MCF 10A (cell line): Measurements from ENCODE around the gene LILRB5. TPM values are rescaled to one million over a fixed set of nuclear protein-coding genes. Genes with fewer than 3 reads are reported as not detected.
"Not testable (repeated sequence)": the region's sequence is repeated elsewhere in the genome, so short reads cannot be mapped to it uniquely, and the experiment has no call there.

Experiments used
- BruUV-seq: library from RNA; stranded (reverse); fragments of 400-500 nt; replicated peaks from 2 replicates; lab custom pipeline; 2021; lab: Mats Ljungman, UMichigan
- CTCF ChIA-PET: fragments of 300-600 bp; sonication (Branson Sonifier 250); formaldehyde crosslinking; extraction: SDS; loops from one replicate; lab custom pipeline; 2021; ENCODE audit warnings: antibody characterized with exemption, inconsistent platforms; lab: Yijun Ruan, JAX
- POLR2A ChIA-PET: fragments of 300-600, 350-650 bp; sonication (Branson Sonifier 250); formaldehyde crosslinking; extraction: SDS; loops from one replicate; lab custom pipeline; 2020; ENCODE audit warnings: antibody characterized with exemption, inconsistent platforms; lab: Yijun Ruan, JAX
- DNase-seq: peaks from one replicate; pipeline ENCODE4 v3.0.0-alpha.2; 2018; ENCODE audit not compliant: unreplicated experiment
- H3K27ac Mint-ChIP-seq: one replicate; pipeline ENCODE4 v1.8.0; 2022; ENCODE audit warnings: mild to moderate bottlenecking, low read depth, mixed read lengths; ENCODE audit not compliant: unreplicated experiment
- H3K27me3 Mint-ChIP-seq: one replicate; pipeline ENCODE4 v1.8.0; 2022; ENCODE audit warnings: mixed read lengths; ENCODE audit not compliant: insufficient read depth, unreplicated experiment
- H3K36me3 Mint-ChIP-seq: one replicate; pipeline ENCODE4 v1.8.0; 2022; ENCODE audit warnings: mild to moderate bottlenecking, moderate library complexity, mixed read lengths; ENCODE audit not compliant: insufficient read depth, unreplicated experiment
- H3K4me1 Mint-ChIP-seq: one replicate; pipeline ENCODE4 v1.8.0; 2022; ENCODE audit warnings: mixed read lengths; ENCODE audit not compliant: insufficient read depth, unreplicated experiment
- H3K4me3 Mint-ChIP-seq: one replicate; pipeline ENCODE4 v1.8.0; 2022; ENCODE audit warnings: mild to moderate bottlenecking, moderate library complexity, mixed read lengths; ENCODE audit not compliant: unreplicated experiment
- H3K9me3 Mint-ChIP-seq: one replicate; pipeline ENCODE4 v1.8.0; 2022; ENCODE audit warnings: mixed read lengths; ENCODE audit not compliant: unreplicated experiment
- CTCF ChIP-seq: fragments of 200-600 bp; IDR thresholded peaks from one replicate; pipeline ENCODE4 v1.8.0; 2022; ENCODE audit warnings: antibody characterized with exemption, mild to moderate bottlenecking; ENCODE audit not compliant: unreplicated experiment
- intact Hi-C: fragments of 100-400 bp; cut with micrococcal nuclease; formaldehyde crosslinking; loops from 2 replicates; pipeline ENCODE4 v1.14.1; 2022
- total RNA-seq: library from RNA; stranded (reverse); gene quantifications from 2 replicates; pipeline ENCODE4 v1.2.3, GENCODE V29; 2022

LILRB5 gene
- total RNA-seq, 1 experiment from 2014 or later = not detected

GRCh38 chr19:54281007-54281728 is 24.1 kb upstream of the LILRB5 start, which contains the start of gene LILRB2:
TSS of gene LILRB2 (minus strand) at chr19:54281110. CDS start at chr19:54280496, 614 bp downstream.
- no peak for TF ChIP-seq CTCF
- no peak within 1 kb of the TSS for H3K27ac Mint-ChIP-seq
- intact Hi-C loops = no loop called here
- no peak for DNase-seq
- H3K9me3 Mint-ChIP-seq = no peaks in the 10 kb centered on the region
- CTCF ChIA-PET = interaction anchor here (1.3 kb wide), 1 partner anchor 13 kb away, joined by 4 read pairs; no protein-coding TSS in a partner anchor
- POLR2A ChIA-PET = no interaction called here
- H3K27me3 Mint-ChIP-seq = peaks cover 71% of the 10 kb centered on the region
- no TSS peak for BruUV-seq
- H3K4me3 Mint-ChIP-seq = no peak within 1 kb of the TSS
- H3K4me1 Mint-ChIP-seq = no peaks in the 10 kb centered on the region
- H3K36me3 Mint-ChIP-seq = no peaks in the 10 kb centered on the region

- H3K9me3 Mint-ChIP-seq, H3K4me3 Mint-ChIP-seq, intact Hi-C loops, DNase-seq, H3K27ac Mint-ChIP-seq, H3K36me3 Mint-ChIP-seq, BruUV-seq, H3K4me1 Mint-ChIP-seq, POLR2A ChIA-PET: not testable (repeated sequence)
- peaks cover 77% of the 10 kb centered on the region for H3K27me3 Mint-ChIP-seq
- CTCF ChIA-PET = interaction anchor here (0.7 kb wide), 1 partner anchor 14 kb away, joined by 4 read pairs; no protein-coding TSS in a partner anchor
Measured at GRCh38 chr19:54280441-54280840, 23.4 kb upstream of the LILRB5 start.

- CTCF ChIA-PET = interaction anchor here (0.7 kb wide), 1 partner anchor 14 kb away, joined by 4 read pairs; no protein-coding TSS in a partner anchor
- intact Hi-C loops, BruUV-seq, DNase-seq, H3K27ac Mint-ChIP-seq, H3K4me3 Mint-ChIP-seq, H3K9me3 Mint-ChIP-seq, H3K4me1 Mint-ChIP-seq, H3K36me3 Mint-ChIP-seq, POLR2A ChIA-PET: not testable (repeated sequence)
- H3K27me3 Mint-ChIP-seq = peaks cover 77% of the 10 kb centered on the region
Measured at GRCh38 chr19:54280025-54280424, 23.0 kb upstream of the LILRB5 start.

- no peaks in the 10 kb centered on the region for H3K9me3 Mint-ChIP-seq
- CTCF ChIA-PET = interaction anchor here (0.6 to 1.0 kb wide), 4 partner anchors 12 to 111 kb away, joined by 3 to 4 read pairs (median 3); no protein-coding TSS in a partner anchor
- H3K27me3 Mint-ChIP-seq = peaks cover 77% of the 10 kb centered on the region
- no peak overlapping the region for H3K4me3 Mint-ChIP-seq
- POLR2A ChIA-PET = no interaction called here
- no TSS peak for BruUV-seq
- no peaks in the 10 kb centered on the region for H3K4me1 Mint-ChIP-seq
- no peak for TF ChIP-seq CTCF
- no peak overlapping the region for H3K27ac Mint-ChIP-seq
- no peak for DNase-seq
- H3K36me3 Mint-ChIP-seq = no peaks in the 10 kb centered on the region
- intact Hi-C loops = no loop called here
Measured at GRCh38 chr19:54279406-54279962, 22.4 kb upstream of the LILRB5 start.

- BruUV-seq, POLR2A ChIA-PET, H3K9me3 Mint-ChIP-seq, H3K36me3 Mint-ChIP-seq, intact Hi-C loops, DNase-seq, H3K27ac Mint-ChIP-seq, H3K4me1 Mint-ChIP-seq, H3K4me3 Mint-ChIP-seq: not testable (repeated sequence)
- CTCF ChIA-PET = interaction anchor here (1.0 kb wide), 1 partner anchor 14 kb away, joined by 3 read pairs; no protein-coding TSS in a partner anchor
- H3K27me3 Mint-ChIP-seq = peaks cover 77% of the 10 kb centered on the region
Measured at GRCh38 chr19:54278571-54279195, 21.6 kb upstream of the LILRB5 start.

- intact Hi-C loops, POLR2A ChIA-PET, H3K36me3 Mint-ChIP-seq, DNase-seq, H3K4me3 Mint-ChIP-seq, BruUV-seq, H3K9me3 Mint-ChIP-seq, H3K4me1 Mint-ChIP-seq, H3K27ac Mint-ChIP-seq: not testable (repeated sequence)
- CTCF ChIA-PET = interaction anchor here (0.7 to 1.9 kb wide), 2 partner anchors 12 to 610 kb away, joined by 3 to 7 read pairs; no protein-coding TSS in a partner anchor
- peaks cover 77% of the 10 kb centered on the region for H3K27me3 Mint-ChIP-seq
Measured at GRCh38 chr19:54278056-54278455, 21.0 kb upstream of the LILRB5 start.

- CTCF ChIA-PET = interaction anchor here (0.7 to 1.9 kb wide), 2 partner anchors 11 to 610 kb away, joined by 3 to 7 read pairs; no protein-coding TSS in a partner anchor
- POLR2A ChIA-PET, H3K4me1 Mint-ChIP-seq, intact Hi-C loops, DNase-seq, BruUV-seq, H3K27ac Mint-ChIP-seq, H3K4me3 Mint-ChIP-seq, H3K36me3 Mint-ChIP-seq, H3K9me3 Mint-ChIP-seq: not testable (repeated sequence)
- peaks cover 75% of the 10 kb centered on the region for H3K27me3 Mint-ChIP-seq
Measured at GRCh38 chr19:54277111-54277615, 20.1 kb upstream of the LILRB5 start.
